K562 (cell line): Measurements from ENCODE around the gene CXCL17.

ENCODE experiments used
- CTCF ChIP-seq, 3 experiments: IDR thresholded peaks in 2 of 3; conservative IDR thresholded peaks in 1 of 3; 2 replicates each; pipeline ENCODE4 v1.5.1; 2011 to 2012; ENCODE audit warnings: low read length in 3 of 3, mild to moderate bottlenecking in 3 of 3, control low read depth in 2 of 3, improper control_type of control experiment in 1 of 3, inconsistent platforms in 1 of 3, low read depth in 1 of 3, mixed read lengths in 1 of 3, moderate library complexity in 1 of 3; ENCODE audit not compliant: insufficient read depth in 2 of 3
- HDAC2 ChIP-seq: fragments of 450-650 bp; IDR thresholded peaks from 2 replicates; pipeline ENCODE4 v1.6.1; 2016; ENCODE audit warnings: mild to moderate bottlenecking
- MBD1 ChIP-seq: fragments of 250-450 bp; sonication (Bioruptor Pico); IDR thresholded peaks from 2 replicates; pipeline ENCODE4 v1.8.0; 2022; ENCODE audit warnings: inconsistent platforms
- SIRT6 ChIP-seq: IDR thresholded peaks from one replicate; pipeline ENCODE4 v1.6.1; 2012; ENCODE audit warnings: low read depth, mild to moderate bottlenecking, control low read depth, inconsistent platforms, low read length, moderate library complexity
- YY1 ChIP-seq, 3 experiments: IDR thresholded peaks; 2 replicates each; pipeline ENCODE4 v1.6.1; 2011; ENCODE audit warnings: low read length in 2 of 3, mild to moderate bottlenecking in 2 of 3, moderate library complexity in 2 of 3, borderline replicate concordance in 1 of 3, control low read depth in 1 of 3, low read depth in 1 of 3; ENCODE audit not compliant: insufficient read depth in 3 of 3, insufficient replicate concordance in 2 of 3, control insufficient read depth in 1 of 3, insufficient read length in 1 of 3; ENCODE audit errors: extremely low read depth in 1 of 3

GRCh38 chr19:42431486-42431885, 11.3 kb downstream of the CXCL17 start:
- TF ChIP-seq CTCF (IDR thresholded peaks at IDR 0.05 in 2 of 3, conservative IDR thresholded peaks at IDR 0.05 in 1 of 3; ENCODE audit: insufficient read depth in 2 of 3, low read depth in 1 of 3, low read length in 3 of 3) (no peak), HDAC2 (no peak), MBD1 (no peak), SIRT6 (no peak), YY1 (IDR thresholded peaks at IDR 0.05; ENCODE audit: borderline replicate concordance in 1 of 3, control insufficient read depth in 1 of 3, extremely low read depth in 1 of 3, insufficient read depth in 3 of 3, insufficient read length in 1 of 3, insufficient replicate concordance in 2 of 3, low read depth in 1 of 3, low read length in 2 of 3) (no peak)
